ENCODE data around the gene EVX1.

Gene EVX1

GRCh38 chr7:27271384-27271783 is 28.8 kb downstream of the EVX1 start:
- no peaks in the 10 kb centered on the region for H3K36me3 ChIP-seq (ENCODE audit: control insufficient read depth in 5 of 5, insufficient read depth in 5 of 5, low read length in 5 of 5)
- no peaks in the 10 kb centered on the region for H3K27me3 ChIP-seq (ENCODE audit: control insufficient read depth in 5 of 5, insufficient read depth in 4 of 5, low read length in 5 of 5)
- H3K9ac ChIP-seq (ENCODE audit: low read length in 5 of 5) = no peak overlapping the region
- no peak overlapping the region for H3K4me3 ChIP-seq (ENCODE audit: low read depth in 1 of 5, low read length in 5 of 5)
- peaks cover 0 to 11% (median 0%) of the 10 kb centered on the region in 5 donors for H3K9me3 ChIP-seq (ENCODE audit: control insufficient read depth in 5 of 5, low read length in 5 of 5)
- no peak overlapping the region for H3K27ac ChIP-seq (ENCODE audit: low read depth, low read length)
- H3K4me1 ChIP-seq (ENCODE audit: control insufficient read depth in 5 of 5, insufficient read depth in 5 of 5, low read length in 5 of 5) = no peaks in the 10 kb centered on the region

DNA sequence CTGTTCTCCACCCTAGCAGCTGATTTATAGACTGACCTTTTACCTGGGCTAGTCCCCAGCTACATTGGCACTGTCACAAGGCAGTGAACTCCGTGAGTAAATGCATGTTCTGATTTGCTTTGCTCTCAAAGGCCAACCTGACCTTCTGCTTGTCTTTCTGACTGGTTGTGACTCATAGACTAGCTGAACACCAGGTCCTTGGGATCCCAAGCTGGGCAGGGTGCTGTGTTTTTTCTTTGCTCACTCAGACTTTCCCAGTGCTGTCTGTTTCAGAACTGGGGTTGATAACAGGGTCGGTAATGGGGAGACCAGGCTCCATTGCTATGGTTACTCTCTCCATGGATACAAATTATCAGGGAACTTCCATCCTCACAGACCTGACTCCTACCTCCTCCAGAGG is 35.0 kb downstream of the EVX1 start:
- Histone ChIP-seq H3K27me3 (ENCODE audit: control insufficient read depth in 5 of 5, insufficient read depth in 4 of 5, low read length in 5 of 5) (no peaks in the 10 kb centered on the region), H3K9ac (ENCODE audit: low read length in 5 of 5) (no peak overlapping the region), H3K4me1 (ENCODE audit: control insufficient read depth in 5 of 5, insufficient read depth in 5 of 5, low read length in 5 of 5) (peaks cover 0 to 4% (median 0%) of the 10 kb centered on the region in 5 donors), H3K4me3 (ENCODE audit: low read depth in 1 of 5, low read length in 5 of 5) (no peak overlapping the region), H3K9me3 (ENCODE audit: control insufficient read depth in 5 of 5, low read length in 5 of 5) (peaks cover 0 to 9% (median 0%) of the 10 kb centered on the region in 5 donors), H3K36me3 (ENCODE audit: control insufficient read depth in 5 of 5, insufficient read depth in 5 of 5, low read length in 5 of 5) (no peaks in the 10 kb centered on the region), H3K27ac (ENCODE audit: low read depth, low read length) (no peak overlapping the region)

DNA sequence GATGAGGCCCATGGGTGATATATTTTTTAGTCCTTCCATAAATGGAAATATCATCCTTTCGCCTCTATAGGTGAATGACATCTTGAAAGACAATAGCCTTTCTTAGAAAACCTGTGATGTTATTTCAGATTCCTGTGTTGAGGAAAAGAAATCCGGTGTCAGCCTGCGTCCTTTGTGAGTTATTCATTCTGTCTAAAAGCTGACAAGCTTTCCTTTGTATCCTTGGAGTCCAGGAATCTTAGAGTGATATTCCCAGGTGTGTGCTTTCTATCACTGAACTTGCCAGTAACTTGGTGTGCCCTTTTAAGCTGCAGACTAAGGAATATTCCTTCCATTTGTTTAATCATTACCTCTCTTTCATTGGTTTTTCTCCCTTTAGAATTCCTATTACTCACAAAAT is 41.0 kb downstream of the EVX1 start:
- no peaks in the 10 kb centered on the region for H3K9me3 ChIP-seq (ENCODE audit: control insufficient read depth in 5 of 5, low read length in 5 of 5)
- no peak overlapping the region for H3K27ac ChIP-seq (ENCODE audit: low read depth, low read length)
- H3K4me3 ChIP-seq (ENCODE audit: low read depth in 1 of 5, low read length in 5 of 5) = no peak overlapping the region
- H3K27me3 ChIP-seq (ENCODE audit: control insufficient read depth in 5 of 5, insufficient read depth in 4 of 5, low read length in 5 of 5) = no peaks in the 10 kb centered on the region
- H3K36me3 ChIP-seq (ENCODE audit: control insufficient read depth in 5 of 5, insufficient read depth in 5 of 5, low read length in 5 of 5) = no peaks in the 10 kb centered on the region
- no peaks in the 10 kb centered on the region for H3K4me1 ChIP-seq (ENCODE audit: control insufficient read depth in 5 of 5, insufficient read depth in 5 of 5, low read length in 5 of 5)
- no peak overlapping the region for H3K9ac ChIP-seq (ENCODE audit: low read length in 5 of 5)

DNA sequence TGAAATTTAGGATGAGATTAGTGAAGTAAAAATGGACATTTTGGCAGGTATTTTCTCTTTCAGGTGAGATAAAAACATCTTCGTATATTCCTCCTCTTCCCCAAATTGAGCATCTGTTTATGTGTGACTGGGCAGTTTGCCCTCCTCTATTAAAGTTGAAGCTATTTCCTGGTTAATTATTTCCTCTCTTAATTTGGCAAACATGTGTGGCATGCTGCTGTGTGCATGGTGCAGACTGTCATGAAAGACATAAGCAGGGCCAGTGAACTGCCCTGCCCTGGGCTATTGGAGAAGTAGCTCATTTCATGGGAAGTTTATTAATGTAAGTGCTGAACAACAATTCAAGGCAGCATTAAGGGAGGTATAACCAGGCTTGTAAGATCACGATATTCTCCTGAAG is 52.6 kb downstream of the EVX1 start:
- Histone ChIP-seq H3K36me3 (ENCODE audit: control insufficient read depth in 5 of 5, insufficient read depth in 5 of 5, low read length in 5 of 5) (no peaks in the 10 kb centered on the region), H3K9ac (ENCODE audit: low read length in 5 of 5) (no peak overlapping the region), H3K27ac (ENCODE audit: low read depth, low read length) (no peak overlapping the region), H3K27me3 (ENCODE audit: control insufficient read depth in 5 of 5, insufficient read depth in 4 of 5, low read length in 5 of 5) (no peaks in the 10 kb centered on the region), H3K9me3 (ENCODE audit: control insufficient read depth in 5 of 5, low read length in 5 of 5) (no peaks in the 10 kb centered on the region), H3K4me3 (ENCODE audit: low read depth in 1 of 5, low read length in 5 of 5) (no peak overlapping the region), H3K4me1 (ENCODE audit: control insufficient read depth in 5 of 5, insufficient read depth in 5 of 5, low read length in 5 of 5) (no peaks in the 10 kb centered on the region)

GRCh38 chr7:27297356-27297755 is 54.8 kb downstream of the EVX1 start:
- Histone ChIP-seq H3K9ac (ENCODE audit: low read length in 5 of 5) (no peak overlapping the region), H3K27ac (ENCODE audit: low read depth, low read length) (no peak overlapping the region), H3K4me1 (ENCODE audit: control insufficient read depth in 5 of 5, insufficient read depth in 5 of 5, low read length in 5 of 5) (no peaks in the 10 kb centered on the region), H3K36me3 (ENCODE audit: control insufficient read depth in 5 of 5, insufficient read depth in 5 of 5, low read length in 5 of 5) (no peaks in the 10 kb centered on the region), H3K9me3 (ENCODE audit: control insufficient read depth in 5 of 5, low read length in 5 of 5) (no peaks in the 10 kb centered on the region), H3K27me3 (ENCODE audit: control insufficient read depth in 5 of 5, insufficient read depth in 4 of 5, low read length in 5 of 5) (no peaks in the 10 kb centered on the region), H3K4me3 (ENCODE audit: low read depth in 1 of 5, low read length in 5 of 5) (no peak overlapping the region)

Measured in subcutaneous abdominal adipose tissue (tissue), 5 donors.